ENCODE results near the gene WNT2B.
A peak's percentile ranks its signal among the peaks of the same experiment; 100 is the strongest.

WNT2B gene

DNA sequence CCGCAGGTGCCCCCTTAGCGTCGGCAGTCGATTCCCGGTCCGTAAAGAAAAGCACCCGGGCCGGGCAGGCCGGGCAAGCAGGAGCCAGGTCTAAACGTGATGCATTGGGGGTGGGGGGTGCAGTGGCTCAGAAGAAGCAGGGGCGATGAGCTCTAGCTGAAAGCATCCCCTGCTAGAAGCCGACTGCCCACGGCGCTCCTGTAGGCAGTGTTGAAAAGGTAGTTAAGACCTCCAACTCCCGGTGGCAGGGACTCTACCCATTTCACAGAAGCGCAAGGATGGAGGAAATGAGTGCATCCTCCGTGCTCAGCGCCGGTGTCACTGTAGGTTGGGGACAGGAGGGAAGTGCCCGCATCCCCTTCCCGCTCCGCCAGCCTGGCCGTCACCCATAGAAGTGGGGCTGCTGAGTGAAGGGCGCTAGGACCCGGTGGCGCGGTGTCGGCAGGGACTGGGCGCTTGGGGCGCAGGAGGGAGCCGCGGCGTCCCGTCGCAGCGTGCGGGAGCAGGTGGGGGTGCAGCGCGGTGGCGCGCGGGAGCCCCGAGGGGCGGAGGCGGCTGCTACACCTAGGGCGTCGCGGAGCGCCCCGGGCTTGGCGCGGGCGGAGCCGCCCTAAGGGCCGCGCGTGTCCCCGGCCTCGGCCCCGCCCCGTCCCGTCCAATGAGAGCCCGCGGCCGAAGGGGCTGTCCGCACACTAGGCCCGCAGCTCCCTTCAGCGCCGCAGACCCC lies at the start of gene WNT2B (continued):
- TF ChIP-seq ZNF133 (tag by site-specific recombination; IDR thresholded peaks at IDR 0.05): peak; percentile 34; the same call in 1 of the 2 replicates
- TF ChIP-seq ZNF146 (tag by site-specific recombination; IDR thresholded peaks at IDR 0.05): no peak
- TF ChIP-seq ZBTB7A (tag by site-specific recombination; IDR thresholded peaks at IDR 0.05; ENCODE audit: low read depth): no peak; the same call in 1 of the 2 replicates
- TF ChIP-seq ZBTB21 (tag by site-specific recombination; IDR thresholded peaks at IDR 0.05): no peak
- TF ChIP-seq, protein P1, sequence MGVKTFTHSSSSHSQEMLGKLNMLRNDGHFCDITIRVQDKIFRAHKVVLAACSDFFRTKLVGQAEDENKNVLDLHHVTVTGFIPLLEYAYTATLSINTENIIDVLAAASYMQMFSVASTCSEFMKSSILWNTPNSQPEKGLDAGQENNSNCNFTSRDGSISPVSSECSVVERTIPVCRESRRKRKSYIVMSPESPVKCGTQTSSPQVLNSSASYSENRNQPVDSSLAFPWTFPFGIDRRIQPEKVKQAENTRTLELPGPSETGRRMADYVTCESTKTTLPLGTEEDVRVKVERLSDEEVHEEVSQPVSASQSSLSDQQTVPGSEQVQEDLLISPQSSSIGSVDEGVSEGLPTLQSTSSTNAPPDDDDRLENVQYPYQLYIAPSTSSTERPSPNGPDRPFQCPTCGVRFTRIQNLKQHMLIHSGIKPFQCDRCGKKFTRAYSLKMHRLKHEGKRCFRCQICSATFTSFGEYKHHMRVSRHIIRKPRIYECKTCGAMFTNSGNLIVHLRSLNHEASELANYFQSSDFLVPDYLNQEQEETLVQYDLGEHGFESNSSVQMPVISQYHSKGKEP (tag by site-specific recombination; IDR thresholded peaks at IDR 0.05): 0 out of 2 replicates have a peak, but pooled peaks have one; percentile 38
- TF ChIP-seq, protein P2, sequence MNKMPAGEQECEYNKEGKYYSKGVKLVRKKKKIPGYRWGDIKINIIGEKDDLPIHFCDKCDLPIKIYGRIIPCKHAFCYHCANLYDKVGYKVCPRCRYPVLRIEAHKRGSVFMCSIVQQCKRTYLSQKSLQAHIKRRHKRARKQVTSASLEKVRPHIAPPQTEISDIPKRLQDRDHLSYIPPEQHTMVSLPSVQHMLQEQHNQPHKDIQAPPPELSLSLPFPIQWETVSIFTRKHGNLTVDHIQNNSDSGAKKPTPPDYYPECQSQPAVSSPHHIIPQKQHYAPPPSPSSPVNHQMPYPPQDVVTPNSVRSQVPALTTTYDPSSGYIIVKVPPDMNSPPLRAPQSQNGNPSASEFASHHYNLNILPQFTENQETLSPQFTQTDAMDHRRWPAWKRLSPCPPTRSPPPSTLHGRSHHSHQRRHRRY (tag by site-specific recombination; IDR thresholded peaks at IDR 0.05): no peak
- no peak for TF ChIP-seq ZNF302 (tag by site-specific recombination; IDR thresholded peaks at IDR 0.05; ENCODE audit: low read depth)
- TF ChIP-seq ZBTB20 (tag by site-specific recombination; IDR thresholded peaks at IDR 0.05): peak; percentile 45; the same call in 1 of the 2 replicates
- TF ChIP-seq ZFP41 (tag by site-specific recombination; IDR thresholded peaks at IDR 0.05; ENCODE audit: borderline replicate concordance): no peak
- peak; percentile 80 for TF ChIP-seq MZF1 (tag by site-specific recombination; IDR thresholded peaks at IDR 0.05; ENCODE audit: borderline replicate concordance)
- TF ChIP-seq ZNF184 (tag by site-specific recombination; IDR thresholded peaks at IDR 0.05): no peak
- no peak for TF ChIP-seq ZNF433 (tag by site-specific recombination; IDR thresholded peaks at IDR 0.05; ENCODE audit: low read depth)
- no peak for TF ChIP-seq BCL11A (tag by site-specific recombination; IDR thresholded peaks at IDR 0.05; ENCODE audit: low read depth)
- 0 out of 2 replicates have a peak, but pooled peaks have one; percentile 35 for TF ChIP-seq GLI4 (tag by site-specific recombination; IDR thresholded peaks at IDR 0.05)
- TF ChIP-seq, protein P3, sequence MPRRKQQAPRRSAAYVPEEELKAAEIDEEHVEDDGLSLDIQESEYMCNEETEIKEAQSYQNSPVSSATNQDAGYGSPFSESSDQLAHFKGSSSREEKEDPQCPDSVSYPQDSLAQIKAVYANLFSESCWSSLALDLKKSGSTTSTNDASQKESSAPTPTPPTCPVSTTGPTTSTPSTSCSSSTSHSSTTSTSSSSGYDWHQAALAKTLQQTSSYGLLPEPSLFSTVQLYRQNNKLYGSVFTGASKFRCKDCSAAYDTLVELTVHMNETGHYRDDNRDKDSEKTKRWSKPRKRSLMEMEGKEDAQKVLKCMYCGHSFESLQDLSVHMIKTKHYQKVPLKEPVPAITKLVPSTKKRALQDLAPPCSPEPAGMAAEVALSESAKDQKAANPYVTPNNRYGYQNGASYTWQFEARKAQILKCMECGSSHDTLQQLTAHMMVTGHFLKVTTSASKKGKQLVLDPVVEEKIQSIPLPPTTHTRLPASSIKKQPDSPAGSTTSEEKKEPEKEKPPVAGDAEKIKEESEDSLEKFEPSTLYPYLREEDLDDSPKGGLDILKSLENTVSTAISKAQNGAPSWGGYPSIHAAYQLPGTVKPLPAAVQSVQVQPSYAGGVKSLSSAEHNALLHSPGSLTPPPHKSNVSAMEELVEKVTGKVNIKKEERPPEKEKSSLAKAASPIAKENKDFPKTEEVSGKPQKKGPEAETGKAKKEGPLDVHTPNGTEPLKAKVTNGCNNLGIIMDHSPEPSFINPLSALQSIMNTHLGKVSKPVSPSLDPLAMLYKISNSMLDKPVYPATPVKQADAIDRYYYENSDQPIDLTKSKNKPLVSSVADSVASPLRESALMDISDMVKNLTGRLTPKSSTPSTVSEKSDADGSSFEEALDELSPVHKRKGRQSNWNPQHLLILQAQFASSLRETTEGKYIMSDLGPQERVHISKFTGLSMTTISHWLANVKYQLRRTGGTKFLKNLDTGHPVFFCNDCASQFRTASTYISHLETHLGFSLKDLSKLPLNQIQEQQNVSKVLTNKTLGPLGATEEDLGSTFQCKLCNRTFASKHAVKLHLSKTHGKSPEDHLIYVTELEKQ (tag by site-specific recombination; IDR thresholded peaks at IDR 0.05; ENCODE audit: borderline replicate concordance): no peak
- no peak for TF ChIP-seq ZNF707 (tag by site-specific recombination; IDR thresholded peaks at IDR 0.05)
- TF ChIP-seq RBAK (tag by site-specific recombination; IDR thresholded peaks at IDR 0.05): no peak
- no peak for TF ChIP-seq BCL11B (tag by site-specific recombination; IDR thresholded peaks at IDR 0.05; ENCODE audit: low read depth)
- TF ChIP-seq ZNF629 (tag by site-specific recombination; IDR thresholded peaks at IDR 0.05): 0 out of 2 replicates have a peak, but pooled peaks have one; percentile 32
- TF ChIP-seq KLF7 (tag by site-specific recombination; IDR thresholded peaks at IDR 0.05; ENCODE audit: borderline replicate concordance): no peak
- no peak for TF ChIP-seq SCRT1 (tag by site-specific recombination; IDR thresholded peaks at IDR 0.05; ENCODE audit: borderline replicate concordance)
- TF ChIP-seq SP7 (tag by site-specific recombination; IDR thresholded peaks at IDR 0.05): peak; percentile 58
- TF ChIP-seq ZNF76 (tag by site-specific recombination; IDR thresholded peaks at IDR 0.05; ENCODE audit: borderline replicate concordance, low read depth): peak; percentile 65; the same call in 1 of the 2 replicates
- TF ChIP-seq, protein P4, sequence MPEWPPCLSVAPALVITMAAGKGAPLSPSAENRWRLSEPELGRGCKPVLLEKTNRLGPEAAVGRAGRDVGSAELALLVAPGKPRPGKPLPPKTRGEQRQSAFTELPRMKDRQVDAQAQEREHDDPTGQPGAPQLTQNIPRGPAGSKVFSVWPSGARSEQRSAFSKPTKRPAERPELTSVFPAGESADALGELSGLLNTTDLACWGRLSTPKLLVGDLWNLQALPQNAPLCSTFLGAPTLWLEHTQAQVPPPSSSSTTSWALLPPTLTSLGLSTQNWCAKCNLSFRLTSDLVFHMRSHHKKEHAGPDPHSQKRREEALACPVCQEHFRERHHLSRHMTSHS (tag by site-specific recombination; IDR thresholded peaks at IDR 0.05): no peak
- no peak for TF ChIP-seq ZNF549 (tag by site-specific recombination; IDR thresholded peaks at IDR 0.05)
- TF ChIP-seq KLF9 (tag by site-specific recombination; IDR thresholded peaks at IDR 0.05; ENCODE audit: low read depth): no peak
- TF ChIP-seq ZNF211 (tag by site-specific recombination; IDR thresholded peaks at IDR 0.05; ENCODE audit: low read depth): no peak
- TF ChIP-seq SALL2 (tag by site-specific recombination; IDR thresholded peaks at IDR 0.05; ENCODE audit: borderline replicate concordance): no peak
- TF ChIP-seq ZFP3 (tag by site-specific recombination; IDR thresholded peaks at IDR 0.05; ENCODE audit: low read depth): no peak
- peak; percentile 80 for TF ChIP-seq ZBTB17 (tag by site-specific recombination; IDR thresholded peaks at IDR 0.05)
- TF ChIP-seq ZNF214 (tag by site-specific recombination; IDR thresholded peaks at IDR 0.05; ENCODE audit: borderline replicate concordance): no peak
